NCI-H345 (cell line): ENCODE results near the gene CCPG1.

Experiments used
- DNase-seq: peaks from one replicate; lab custom pipeline; 2025; lab: John Stamatoyannopoulos, UW

CCPG1 gene

DNA sequence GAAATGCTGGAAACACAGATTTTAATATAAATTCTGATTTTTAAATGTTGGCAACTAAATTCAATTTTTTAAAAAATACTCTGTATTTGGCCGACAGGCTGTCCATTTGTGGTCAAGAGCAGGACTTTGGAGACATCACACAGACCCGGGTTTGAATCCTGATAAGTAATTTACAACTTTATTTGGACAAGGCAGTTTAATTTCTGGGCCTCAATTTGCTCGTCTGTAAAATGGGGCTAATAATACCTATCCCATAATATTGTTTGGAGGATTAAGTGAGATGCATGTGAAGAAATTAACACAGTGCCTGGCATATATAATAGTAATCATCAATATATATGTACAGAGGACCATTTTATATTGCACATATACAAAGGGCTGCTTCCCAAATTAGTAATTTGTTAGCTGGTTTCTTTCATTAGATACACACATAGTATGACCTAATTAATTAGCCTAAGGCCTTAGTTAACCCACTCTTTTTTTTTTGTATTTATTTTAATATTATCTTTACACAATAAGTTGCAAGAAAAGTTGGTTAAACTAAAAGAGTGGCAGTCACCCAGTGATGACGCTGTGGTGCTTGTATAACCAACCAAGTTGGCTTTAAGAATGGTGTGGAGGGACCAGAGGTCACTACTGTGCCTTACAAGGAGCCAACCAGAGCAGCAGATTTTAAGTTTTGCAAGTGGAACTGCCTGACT is 88.5 kb downstream of the CCPG1 start:
- no peak for DNase-seq

DNA sequence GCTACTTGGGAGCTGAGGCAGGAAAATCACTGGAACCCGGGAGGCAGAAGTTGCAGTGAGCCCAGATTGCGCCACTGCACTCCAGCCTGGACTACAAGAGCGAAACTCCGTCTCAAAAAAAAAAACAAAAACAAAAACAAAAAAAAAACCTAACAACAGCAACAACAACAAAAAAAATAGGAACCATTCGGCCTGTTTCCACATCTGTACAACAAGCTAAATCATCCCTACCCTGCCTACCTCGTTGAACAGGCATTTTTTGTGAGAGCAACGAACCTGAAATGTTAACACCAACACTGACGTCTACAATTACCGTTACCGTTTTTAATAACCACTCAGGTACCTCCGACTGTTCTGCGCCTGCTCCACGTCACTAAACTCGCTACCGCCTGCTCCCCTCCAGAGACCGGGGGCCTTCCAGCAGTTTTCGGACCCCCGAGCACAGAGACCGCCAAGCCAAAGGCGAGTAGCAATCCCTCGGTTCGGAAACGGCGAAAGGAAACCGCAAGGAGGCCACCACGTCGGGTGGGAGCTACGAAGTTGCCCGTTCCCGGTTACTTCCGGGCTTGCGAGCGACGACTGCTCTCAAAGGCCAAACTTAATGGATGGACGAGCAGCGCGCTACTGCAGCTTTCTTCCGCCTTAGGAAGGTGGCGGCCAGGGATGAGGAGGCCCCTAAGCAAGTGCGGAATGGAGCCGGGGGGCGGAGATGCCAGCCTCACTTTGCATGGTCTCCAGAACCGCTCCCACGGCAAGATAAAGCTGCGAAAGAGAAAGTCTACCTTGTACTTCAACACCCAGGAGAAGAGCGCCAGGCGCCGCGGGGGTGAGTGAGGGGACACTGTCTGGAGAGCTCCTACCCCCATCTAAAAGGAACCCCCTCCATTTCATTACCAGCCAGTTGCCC is 89.3 kb downstream of the CCPG1 start, which contains the start of the genes PIGB and PIGBOS1:
PIGB (plus strand) TSS at position 635 of the 907 bp plus-strand sequence; CDS start at position 664, 29 bp downstream.
PIGBOS1 (minus strand) TSS at position 536 of the 907 bp plus-strand sequence. CDS start 1,331 bp downstream, outside the sequence.
- peak; percentile 77 for DNase-seq
